ENCODE data around the gene ZFYVE9.
"Not testable (repeated sequence)": the region's sequence is repeated elsewhere in the genome, so short reads cannot be mapped to it uniquely, and the experiment has no call there.

Gene ZFYVE9, protein sequence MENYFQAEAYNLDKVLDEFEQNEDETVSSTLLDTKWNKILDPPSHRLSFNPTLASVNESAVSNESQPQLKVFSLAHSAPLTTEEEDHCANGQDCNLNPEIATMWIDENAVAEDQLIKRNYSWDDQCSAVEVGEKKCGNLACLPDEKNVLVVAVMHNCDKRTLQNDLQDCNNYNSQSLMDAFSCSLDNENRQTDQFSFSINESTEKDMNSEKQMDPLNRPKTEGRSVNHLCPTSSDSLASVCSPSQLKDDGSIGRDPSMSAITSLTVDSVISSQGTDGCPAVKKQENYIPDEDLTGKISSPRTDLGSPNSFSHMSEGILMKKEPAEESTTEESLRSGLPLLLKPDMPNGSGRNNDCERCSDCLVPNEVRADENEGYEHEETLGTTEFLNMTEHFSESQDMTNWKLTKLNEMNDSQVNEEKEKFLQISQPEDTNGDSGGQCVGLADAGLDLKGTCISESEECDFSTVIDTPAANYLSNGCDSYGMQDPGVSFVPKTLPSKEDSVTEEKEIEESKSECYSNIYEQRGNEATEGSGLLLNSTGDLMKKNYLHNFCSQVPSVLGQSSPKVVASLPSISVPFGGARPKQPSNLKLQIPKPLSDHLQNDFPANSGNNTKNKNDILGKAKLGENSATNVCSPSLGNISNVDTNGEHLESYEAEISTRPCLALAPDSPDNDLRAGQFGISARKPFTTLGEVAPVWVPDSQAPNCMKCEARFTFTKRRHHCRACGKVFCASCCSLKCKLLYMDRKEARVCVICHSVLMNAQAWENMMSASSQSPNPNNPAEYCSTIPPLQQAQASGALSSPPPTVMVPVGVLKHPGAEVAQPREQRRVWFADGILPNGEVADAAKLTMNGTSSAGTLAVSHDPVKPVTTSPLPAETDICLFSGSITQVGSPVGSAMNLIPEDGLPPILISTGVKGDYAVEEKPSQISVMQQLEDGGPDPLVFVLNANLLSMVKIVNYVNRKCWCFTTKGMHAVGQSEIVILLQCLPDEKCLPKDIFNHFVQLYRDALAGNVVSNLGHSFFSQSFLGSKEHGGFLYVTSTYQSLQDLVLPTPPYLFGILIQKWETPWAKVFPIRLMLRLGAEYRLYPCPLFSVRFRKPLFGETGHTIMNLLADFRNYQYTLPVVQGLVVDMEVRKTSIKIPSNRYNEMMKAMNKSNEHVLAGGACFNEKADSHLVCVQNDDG (N-terminal part only)

DNA sequence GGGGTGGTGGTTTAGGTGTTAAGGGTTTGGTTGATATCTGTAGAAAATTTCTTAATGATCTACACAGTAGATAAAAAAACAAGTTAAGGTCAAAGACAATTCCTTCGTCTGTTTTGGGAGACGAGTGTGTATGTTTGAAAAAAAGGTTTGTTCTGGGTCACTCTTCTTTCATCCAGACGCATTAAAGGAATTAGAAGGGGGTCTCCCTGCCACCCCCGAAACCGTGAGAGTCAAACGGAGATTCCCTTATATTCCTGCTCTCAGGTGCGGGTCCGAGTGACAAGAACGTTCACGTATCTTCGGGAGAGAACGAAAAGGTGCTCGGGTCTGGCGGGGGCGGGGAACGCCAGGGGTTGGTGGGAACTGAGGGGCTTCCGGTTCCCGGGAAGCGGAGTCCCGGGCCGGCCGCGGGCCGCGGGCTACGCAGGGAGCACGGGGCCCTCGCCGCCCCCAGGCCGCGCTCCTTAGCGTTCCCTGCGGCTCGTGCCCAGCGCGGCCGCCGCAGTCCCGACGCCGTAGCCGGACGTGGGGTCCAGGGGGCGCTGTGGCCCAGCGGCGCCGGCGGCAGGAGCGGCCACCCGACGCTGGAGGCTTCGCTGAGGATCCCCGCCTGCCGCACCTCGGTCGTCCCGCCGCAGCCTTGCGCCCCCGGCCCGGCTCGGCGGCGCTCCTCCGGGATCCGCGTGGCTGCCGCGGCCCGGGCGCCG is at the start of gene ZFYVE9:
TSS of gene ZFYVE9 (plus strand) at position 577 of the 707 bp plus-strand sequence. CDS start 91,118 bp downstream, outside the sequence.
- peak; percentile 74 for DNase-seq

DNA sequence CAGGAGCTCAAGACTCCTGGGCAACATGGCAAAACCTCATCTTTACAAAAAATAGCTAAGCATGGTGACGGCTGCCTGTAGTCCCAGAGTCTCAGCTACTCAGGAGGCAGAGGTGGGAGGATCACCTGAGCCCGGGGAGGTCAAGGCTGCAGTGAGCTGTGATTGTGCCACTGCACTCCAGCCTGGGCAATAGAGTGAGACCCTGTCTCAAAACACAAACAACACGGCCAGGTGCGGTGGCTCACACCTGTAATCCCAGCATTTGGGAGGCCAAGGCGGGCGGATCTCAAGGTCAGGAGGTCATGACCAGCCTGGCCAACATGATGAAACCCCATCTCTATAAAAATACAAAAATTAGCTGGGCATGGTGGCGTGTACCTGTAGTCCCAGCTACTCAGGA is 47.6 kb upstream of the ZFYVE9 start:
- not testable (repeated sequence) for DNase-seq

DNA sequence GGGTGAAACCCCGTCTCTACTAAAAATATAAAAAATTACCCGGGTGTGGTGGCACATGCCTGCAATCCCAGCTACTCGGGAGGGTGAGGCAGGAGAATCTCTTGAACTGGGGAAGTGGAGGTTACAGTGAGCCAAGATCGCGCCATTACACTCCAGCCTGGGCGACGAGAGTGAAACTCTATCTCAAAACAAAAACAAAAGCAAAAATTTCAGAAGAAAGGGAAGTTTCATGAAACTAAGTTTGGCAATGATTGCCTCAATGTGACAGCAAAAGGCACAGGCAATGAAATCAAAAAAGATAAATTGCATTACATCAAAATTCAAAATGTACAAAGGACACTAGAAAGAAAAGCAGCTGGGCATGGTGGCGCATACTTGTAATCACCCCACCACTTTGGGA is 45.7 kb upstream of the ZFYVE9 start:
- no peak for DNase-seq

- DNase-seq = no peak
These were observed 43.6 kb upstream of the ZFYVE9 start for GRCh38 chr1:52098139-52098871.

- no peak for DNase-seq
These were observed 39.4 kb upstream of the ZFYVE9 start for GRCh38 chr1:52102336-52103013.

GRCh38 chr1:52111492-52111891 is 30.4 kb upstream of the ZFYVE9 start:
- peak; percentile 47 for DNase-seq

- DNase-seq = no peak
These were observed 29.4 kb upstream of the ZFYVE9 start for GRCh38 chr1:52112489-52112888.

DNA sequence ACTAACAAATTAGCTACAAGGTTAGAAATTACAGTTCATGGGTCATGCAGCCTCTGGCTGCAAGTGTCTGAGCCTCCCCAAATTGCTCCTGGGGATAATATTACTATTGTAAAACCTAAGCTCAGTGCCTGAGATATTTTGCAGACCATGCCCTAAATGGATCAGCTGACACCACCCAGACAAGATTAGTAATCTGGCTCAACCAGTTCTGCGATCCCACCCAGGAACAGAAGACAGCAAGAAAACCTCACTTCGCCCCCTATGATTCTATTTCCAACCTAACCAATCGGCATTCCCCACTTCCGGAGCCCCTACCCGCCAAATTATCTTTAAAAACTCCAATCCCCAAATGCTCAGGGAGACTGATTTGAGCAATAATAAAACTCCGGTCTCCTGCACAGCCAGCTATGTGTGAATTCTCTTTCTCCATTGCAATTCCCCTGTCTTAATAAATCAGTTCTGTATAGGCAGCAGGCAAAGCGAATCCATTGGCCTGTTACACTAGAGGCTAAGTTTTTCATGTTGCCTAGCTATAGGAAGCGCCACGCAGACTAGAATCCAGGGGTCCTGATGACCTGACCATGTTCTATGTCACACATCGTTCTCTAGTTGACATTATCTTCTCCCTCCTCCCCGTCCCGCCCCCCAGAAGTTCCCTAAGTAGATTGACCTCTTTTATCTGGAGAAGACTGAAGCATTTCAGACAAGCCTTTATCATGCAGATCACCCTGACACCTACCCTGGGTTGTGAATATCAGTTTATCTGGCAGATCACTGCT is 22.4 kb upstream of the ZFYVE9 start:
- no peak for DNase-seq

DNA sequence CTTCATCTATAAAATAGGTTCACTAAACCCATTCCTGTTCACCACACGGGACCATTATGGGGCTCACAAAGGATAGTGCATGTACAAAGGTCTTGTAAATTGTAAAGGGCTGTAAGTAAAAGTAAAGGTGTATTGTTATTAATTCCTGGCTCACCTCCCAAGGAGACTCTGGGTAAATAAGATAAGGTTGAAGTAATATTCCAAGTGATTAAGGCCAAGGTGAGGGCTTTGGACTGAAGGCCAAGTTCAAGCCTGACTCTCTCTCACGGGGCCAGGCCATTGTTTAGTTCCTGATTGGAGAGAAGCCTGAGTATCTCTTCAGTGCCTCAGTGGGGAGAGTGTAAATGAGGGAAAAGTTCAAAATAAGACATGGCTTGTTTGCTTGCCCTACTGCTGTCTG is 19.5 kb upstream of the ZFYVE9 start:
- DNase-seq = no peak

- no peak for DNase-seq
These were observed 18.3 kb upstream of the ZFYVE9 start for GRCh38 chr1:52123622-52124021.

DNA sequence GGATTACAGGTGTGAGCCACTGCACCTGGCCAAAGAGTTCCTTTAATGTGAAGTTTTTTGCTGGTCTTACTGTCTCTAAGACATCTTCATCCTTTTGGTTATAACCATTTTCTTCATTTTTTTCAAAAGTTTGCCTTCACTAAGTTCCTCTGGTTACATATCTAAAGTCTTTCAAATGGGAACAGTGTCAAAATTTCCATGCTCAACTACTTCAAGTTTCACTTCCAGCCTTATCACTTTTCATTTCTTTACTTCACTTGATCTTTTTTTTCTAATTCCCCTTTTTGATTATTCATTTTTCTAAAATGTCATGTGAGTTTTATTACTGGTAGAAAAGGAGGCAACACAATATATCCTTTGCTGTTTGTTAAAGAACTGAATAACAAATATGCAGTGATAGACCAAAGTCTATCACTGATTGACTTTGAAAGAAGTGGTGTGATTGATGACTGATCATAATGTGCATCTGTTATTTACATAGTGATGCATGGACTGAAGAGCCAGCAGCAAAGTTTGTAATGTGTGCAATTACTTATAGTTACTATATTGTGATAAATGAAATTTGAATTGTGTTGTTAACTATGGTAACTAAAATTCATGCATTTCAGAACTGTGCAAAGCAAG is 16.0 kb upstream of the ZFYVE9 start:
- DNase-seq = no peak

DNA sequence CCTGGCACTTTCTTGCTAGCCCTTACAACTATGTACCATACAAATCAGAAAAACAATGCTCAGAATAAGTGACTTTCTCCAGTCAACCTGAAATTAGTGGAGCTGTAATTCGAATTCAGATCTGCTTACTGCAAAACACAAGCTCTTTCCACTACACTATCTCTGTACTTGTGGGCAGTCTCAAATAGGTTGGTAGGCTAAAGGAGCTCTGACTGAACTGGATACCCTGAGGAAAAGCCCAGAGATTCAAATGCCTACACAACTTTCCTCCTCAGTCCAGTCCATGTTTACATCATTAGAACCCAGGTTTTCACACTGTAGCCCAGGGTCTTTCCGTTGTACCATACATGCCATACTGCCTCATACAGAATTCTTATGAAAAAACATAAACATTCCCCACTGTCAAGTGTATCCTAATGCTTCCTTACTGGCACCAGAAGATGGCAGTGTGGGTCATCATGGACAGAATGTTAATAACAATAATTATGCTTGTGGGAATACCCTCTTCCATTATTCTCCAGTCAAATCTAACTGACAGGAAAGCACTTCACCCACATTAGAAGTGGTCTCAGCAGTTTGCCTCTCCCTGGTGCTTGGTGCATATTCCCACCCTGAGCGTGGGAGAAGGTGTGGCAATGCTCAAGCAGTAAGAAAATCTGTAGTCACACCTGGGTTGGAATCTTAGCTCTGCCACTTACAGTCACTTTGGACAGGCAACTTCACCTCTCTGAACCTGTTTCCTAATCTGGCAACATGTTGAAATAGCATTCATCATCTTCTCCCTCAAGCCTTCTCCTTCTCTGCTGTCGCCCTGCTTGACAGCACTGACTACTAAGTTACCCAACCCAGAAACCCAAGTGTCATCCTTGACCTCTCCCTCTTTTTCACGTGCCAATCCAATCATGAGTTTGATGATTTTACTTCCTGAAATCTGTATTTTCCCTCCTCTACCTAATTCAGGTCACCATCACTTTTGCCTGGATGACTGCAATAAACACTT is 14.4 kb upstream of the ZFYVE9 start:
- no peak for DNase-seq

- DNase-seq = no peak
These were observed 1.9 kb upstream of the ZFYVE9 start for GRCh38 chr1:52139817-52140540.

DNA sequence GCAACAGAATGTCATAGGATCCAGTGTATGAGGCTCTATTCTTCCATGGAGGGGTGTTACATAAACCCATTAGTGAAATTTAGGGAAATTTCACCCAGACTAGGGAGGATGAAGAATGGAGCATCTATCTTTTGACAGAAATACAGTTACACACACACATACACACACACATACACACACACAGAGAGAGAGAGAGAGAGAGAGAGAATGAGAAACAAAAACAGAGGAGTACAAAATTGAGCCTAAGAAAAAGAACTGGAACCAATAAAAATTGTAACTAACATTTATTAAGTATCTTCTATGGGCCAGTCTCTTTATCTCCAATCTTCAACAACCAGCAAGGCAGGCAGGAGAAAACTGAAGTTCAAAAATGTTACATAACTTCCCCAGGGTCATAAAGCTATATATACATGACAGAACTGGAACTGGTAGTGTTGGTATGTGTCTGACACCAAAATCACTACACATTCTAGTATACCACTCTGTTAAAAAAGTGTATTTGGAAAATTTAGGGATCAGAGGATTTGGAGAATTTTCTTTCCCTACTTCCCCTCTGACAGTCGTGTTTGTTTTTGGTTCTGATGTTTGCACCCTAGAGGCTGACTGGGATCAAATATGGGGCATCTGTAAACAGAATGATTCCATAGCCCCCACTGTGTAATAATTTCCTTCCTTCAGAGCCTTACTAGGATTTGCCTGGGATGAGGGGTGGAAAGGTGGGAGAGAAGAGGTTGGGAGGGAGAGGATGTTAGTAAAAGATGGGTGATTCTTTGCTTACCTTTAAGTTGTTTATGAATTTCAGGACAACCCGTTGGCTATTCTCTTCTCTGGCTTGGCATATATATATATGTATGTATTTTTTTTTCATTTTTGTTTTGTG is 1.0 kb upstream of the ZFYVE9 start:
- DNase-seq = no peak

GRCh38 chr1:52142220-52143183 is 613 bp downstream of the ZFYVE9 start:
- DNase-seq = peak; percentile 48

DNA sequence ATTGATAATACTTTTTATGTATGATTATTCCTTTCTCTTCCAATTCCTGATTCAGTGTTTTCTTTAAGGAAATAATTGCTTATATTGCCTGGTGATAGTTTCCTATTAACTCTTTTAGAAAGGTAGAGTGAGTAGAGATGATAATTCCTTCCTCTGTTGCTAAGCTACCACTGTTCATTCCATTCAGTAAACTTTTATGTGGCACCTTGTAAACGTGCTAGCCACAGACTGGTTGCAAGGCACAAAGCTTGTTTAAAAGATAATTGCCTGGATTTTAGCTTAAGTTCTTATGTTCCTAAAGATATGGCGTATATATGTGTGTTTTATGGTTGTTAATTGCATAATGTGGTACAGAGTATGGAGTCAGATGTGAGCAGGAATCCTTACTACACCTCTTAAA is 3.2 kb downstream of the ZFYVE9 start:
- DNase-seq = no peak

All from GDM1 (cell line).